Measurements from ENCODE around the gene LLGL2.

LLGL2 gene

DNA sequence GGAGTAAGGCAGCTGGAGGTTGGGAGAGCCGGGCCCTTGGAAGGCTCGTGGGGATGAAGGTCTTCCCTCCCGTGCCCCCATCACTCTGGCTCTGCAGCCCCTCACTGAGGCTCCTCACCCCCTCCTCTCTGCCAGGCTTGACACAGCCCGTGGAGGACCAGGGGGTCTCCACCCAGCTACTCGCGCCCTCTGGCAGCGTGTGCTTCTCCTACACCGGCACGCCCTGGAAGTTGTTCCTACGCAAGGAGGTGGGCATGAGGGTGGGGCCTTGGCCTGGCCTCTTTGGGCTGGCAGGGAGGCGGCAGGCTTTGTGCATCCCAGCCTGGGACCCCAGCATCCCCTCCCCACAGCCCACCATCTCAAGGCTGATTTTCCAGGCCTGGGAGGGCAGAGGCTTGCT is 92.2 kb downstream of the LLGL2 start:
- no peak for DNase-seq (ENCODE audit: low read depth)
- TF ChIP-seq, protein P1, sequence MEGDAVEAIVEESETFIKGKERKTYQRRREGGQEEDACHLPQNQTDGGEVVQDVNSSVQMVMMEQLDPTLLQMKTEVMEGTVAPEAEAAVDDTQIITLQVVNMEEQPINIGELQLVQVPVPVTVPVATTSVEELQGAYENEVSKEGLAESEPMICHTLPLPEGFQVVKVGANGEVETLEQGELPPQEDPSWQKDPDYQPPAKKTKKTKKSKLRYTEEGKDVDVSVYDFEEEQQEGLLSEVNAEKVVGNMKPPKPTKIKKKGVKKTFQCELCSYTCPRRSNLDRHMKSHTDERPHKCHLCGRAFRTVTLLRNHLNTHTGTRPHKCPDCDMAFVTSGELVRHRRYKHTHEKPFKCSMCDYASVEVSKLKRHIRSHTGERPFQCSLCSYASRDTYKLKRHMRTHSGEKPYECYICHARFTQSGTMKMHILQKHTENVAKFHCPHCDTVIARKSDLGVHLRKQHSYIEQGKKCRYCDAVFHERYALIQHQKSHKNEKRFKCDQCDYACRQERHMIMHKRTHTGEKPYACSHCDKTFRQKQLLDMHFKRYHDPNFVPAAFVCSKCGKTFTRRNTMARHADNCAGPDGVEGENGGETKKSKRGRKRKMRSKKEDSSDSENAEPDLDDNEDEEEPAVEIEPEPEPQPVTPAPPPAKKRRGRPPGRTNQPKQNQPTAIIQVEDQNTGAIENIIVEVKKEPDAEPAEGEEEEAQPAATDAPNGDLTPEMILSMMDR (IDR thresholded peaks at IDR 0.05; ENCODE audit: control insufficient read depth, extremely low read depth, insufficient read depth) = no peak
- H3K4me3 ChIP-seq (ENCODE audit: low read depth, low read length) = no peak overlapping the region

DNA sequence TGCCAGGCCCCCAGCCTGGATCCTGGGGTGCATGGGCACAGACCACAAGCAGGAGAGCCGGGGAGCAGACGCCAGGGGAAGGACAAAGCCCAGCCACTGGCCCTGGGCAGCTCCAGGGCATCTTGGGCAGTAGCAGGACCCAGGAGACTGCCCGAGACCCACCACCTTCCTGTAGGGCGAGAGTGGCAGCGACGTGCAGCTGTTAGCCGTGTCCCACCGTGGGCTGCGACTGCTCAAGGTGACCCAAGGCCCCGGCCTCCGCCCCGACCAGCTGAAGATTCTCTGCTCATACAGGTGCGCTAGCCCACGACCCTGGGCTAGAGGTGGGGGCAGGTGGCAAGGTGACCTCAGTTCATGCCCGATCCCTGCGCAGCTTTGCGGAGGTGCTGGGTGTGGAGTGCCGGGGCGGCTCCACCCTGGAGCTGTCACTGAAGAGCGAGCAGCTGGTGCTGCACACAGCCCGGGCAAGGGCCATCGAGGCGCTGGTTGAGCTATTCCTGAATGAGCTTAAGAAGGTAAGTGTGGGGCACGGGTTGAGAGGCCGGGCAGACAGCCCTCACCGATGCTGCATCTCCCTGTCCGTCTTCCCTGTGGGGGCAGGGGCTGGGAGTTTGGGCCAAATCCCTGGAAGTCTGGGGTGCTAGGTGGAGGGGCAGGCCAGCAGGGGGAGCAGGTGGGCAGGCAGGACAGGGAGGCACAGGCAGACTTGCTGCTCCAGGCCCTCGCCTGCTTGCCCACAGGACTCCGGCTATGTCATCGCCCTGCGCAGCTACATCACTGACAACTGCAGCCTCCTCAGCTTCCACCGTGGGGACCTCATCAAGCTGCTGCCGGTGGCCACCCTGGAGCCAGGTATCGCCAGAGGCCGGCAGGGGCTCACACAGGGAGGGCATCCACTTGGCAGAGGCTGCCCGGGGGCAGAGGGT is 94.3 kb downstream of the LLGL2 start:
- TF ChIP-seq, protein P1 (IDR thresholded peaks at IDR 0.05; ENCODE audit: control insufficient read depth, extremely low read depth, insufficient read depth) = peak; percentile 45
- H3K4me3 ChIP-seq (ENCODE audit: low read depth, low read length) = no peak overlapping the region
- no peak for DNase-seq (ENCODE audit: low read depth)

DNA sequence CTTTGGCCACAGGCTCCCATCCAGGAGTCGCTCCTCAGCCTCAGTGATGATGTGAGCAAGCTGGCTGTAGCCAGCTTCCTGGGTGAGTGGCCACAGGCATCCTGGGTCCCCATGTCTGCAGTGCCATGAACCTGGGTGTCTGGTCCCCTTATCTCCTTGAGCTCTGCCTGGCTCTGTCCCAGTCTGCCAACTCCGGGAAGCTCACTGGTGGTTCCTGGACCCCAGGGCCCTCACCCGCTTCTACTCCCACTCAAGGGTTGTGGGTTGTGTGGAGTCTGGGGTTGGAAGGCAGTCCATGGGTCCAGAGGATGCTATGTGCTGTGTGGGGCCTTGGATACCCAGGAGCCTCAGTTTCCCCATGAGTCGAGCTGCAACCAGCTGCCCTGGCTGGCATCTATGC is 96.0 kb downstream of the LLGL2 start:
- H3K4me3 ChIP-seq (ENCODE audit: low read depth, low read length) = no peak overlapping the region
- no peak for DNase-seq (ENCODE audit: low read depth)
- TF ChIP-seq, protein P1 (IDR thresholded peaks at IDR 0.05; ENCODE audit: control insufficient read depth, extremely low read depth, insufficient read depth) = no peak

DNA sequence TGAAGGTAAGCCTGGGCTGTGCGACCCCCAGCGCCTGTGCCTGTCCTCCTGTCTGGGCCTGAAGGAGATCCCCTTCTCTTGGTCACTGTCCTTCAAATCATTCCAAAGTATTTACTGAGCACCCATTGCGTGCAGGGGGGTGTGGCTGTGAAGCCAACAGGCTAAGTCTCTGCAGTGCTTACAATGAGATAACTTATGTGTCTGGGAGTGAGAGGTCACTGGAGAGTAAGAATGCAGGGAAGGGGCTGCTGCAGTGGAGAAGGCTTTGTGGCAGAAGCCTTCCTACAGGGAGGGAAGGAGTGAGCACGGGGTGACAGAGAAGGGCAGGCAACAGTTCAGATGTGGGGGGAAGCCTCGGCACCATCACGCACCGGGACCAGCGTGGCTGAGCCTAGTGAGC is 96.6 kb downstream of the LLGL2 start:
- TF ChIP-seq, protein P1 (IDR thresholded peaks at IDR 0.05; ENCODE audit: control insufficient read depth, extremely low read depth, insufficient read depth) = no peak
- no peak for DNase-seq (ENCODE audit: low read depth)
- no peak overlapping the region for H3K4me3 ChIP-seq (ENCODE audit: low read depth, low read length)

DNA sequence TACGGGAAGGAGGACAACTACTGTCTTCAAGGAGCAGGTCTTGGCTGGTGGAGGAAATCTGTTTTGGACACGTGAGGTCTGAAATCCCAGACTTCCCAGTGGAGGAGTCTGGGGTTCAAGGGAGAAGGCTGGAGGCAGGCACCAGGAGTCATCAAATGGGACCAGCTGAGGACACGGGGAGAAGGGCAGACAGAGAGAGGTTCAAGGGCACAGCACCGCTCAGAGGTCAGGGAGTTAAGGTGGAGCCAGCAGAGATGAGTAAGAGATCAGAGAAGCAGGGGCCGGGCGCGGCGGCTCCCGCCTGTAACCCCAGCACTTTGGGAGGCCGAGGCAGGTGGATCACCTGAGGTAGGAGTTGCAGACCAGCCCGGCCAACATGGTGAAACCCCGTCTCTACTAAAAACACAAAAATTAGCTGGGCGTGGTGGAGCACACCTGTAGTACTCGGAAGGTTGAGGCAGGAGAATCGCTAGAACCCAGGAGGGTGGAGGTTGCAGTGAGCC is 97.3 kb downstream of the LLGL2 start:
- H3K4me3 ChIP-seq (ENCODE audit: low read depth, low read length) = no peak overlapping the region
- no peak for DNase-seq (ENCODE audit: low read depth)
- TF ChIP-seq, protein P1 (IDR thresholded peaks at IDR 0.05; ENCODE audit: control insufficient read depth, extremely low read depth, insufficient read depth) = no peak

DNA sequence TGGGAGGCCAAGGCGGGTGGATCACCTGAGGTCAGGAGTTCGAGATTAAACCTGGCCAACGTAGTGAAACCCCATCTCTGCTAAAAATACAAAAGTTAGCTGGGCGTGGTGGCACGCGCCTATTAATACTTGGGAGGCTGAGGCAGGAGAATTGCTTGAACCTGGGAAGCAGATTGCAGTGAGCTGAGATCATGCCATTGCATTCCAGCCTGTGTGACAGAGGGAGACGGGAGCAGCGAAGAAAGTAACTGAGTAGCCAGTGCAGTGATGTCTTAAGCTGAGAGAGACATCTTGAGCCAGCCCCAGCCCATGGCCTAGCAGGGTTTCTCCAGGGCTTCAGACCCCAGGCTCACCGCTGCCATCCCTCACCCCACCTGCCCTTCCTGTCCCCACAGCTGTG is 97.9 kb downstream of the LLGL2 start:
- TF ChIP-seq, protein P1 (IDR thresholded peaks at IDR 0.05; ENCODE audit: control insufficient read depth, extremely low read depth, insufficient read depth) = no peak
- no peak overlapping the region for H3K4me3 ChIP-seq (ENCODE audit: low read depth, low read length)
- DNase-seq (ENCODE audit: low read depth) = no peak

Measured in LNCaP clone FGC (cell line).